Thoracic aorta (tissue), 2 donors: Measurements from ENCODE around the gene RER1. TPM values are rescaled to one million over a fixed set of nuclear protein-coding genes. Genes with fewer than 3 reads are reported as not detected.

Source experiments
- ATAC-seq: fragments of 150-250 bp; one replicate; pipeline ENCODE4 v1.8.0; 2017; ENCODE audit warnings: low read depth; ENCODE audit not compliant: insufficient number of reproducible peaks, low FRiP score
- DNase-seq: peaks from one replicate; pipeline ENCODE4 v3.0.0-alpha.2; 2020; ENCODE audit warnings: low spot score
- H3K27ac ChIP-seq, 2 donors: fragments of 200-600 bp; sonication (generic); 1 replicate in 1 of 2; 2 replicates in 1 of 2; pipeline ENCODE4 v1.5.1; 2016; ENCODE audit warnings: mild to moderate bottlenecking in 2 of 2, moderate library complexity in 2 of 2
- H3K27me3 ChIP-seq: fragments of 200-600 bp; sonication (generic); replicated peaks from 2 replicates; pipeline ENCODE4 v1.6.0; 2016; ENCODE audit warnings: mild to moderate bottlenecking; ENCODE audit not compliant: insufficient read depth
- H3K36me3 ChIP-seq: fragments of 200-600 bp; sonication (generic); one replicate; pipeline ENCODE4 v1.5.1; 2016
- H3K4me1 ChIP-seq, 2 donors: fragments of 200-600 bp; sonication (generic); 1 replicate in 1 of 2; 2 replicates in 1 of 2; pipeline versions ENCODE4 v1.5.1 to v1.6.0; 2016; ENCODE audit warnings: low read depth in 2 of 2, mild to moderate bottlenecking in 1 of 2; ENCODE audit not compliant: control insufficient read depth in 1 of 2
- H3K4me3 ChIP-seq: fragments of 200-600 bp; sonication (generic); 2 replicates; pipeline ENCODE4 v1.5.1; 2016; ENCODE audit warnings: mild to moderate bottlenecking
- H3K9me3 ChIP-seq: fragments of 200-600 bp; sonication (generic); 2 replicates; pipeline ENCODE4 v1.5.1; 2016
- total RNA-seq, 2 donors: library from RNA; depleted of rRNA; stranded (reverse); fragments of >200 nt; gene quantifications; one replicate each; pipeline versions ENCODE4 v1.1.0 to v1.2.3, GENCODE V29; 2016
- TF ChIP-seq, protein P1 (sequence below): fragments of 200-600 bp; sonication (generic); IDR thresholded peaks from one replicate; pipeline ENCODE4 v1.5.1; 2019; ENCODE audit warnings: antibody characterized with exemption

RER1 gene
- total RNA-seq, 2 donors from 2014 or later: 68.6 to 76.3 TPM

DNA sequence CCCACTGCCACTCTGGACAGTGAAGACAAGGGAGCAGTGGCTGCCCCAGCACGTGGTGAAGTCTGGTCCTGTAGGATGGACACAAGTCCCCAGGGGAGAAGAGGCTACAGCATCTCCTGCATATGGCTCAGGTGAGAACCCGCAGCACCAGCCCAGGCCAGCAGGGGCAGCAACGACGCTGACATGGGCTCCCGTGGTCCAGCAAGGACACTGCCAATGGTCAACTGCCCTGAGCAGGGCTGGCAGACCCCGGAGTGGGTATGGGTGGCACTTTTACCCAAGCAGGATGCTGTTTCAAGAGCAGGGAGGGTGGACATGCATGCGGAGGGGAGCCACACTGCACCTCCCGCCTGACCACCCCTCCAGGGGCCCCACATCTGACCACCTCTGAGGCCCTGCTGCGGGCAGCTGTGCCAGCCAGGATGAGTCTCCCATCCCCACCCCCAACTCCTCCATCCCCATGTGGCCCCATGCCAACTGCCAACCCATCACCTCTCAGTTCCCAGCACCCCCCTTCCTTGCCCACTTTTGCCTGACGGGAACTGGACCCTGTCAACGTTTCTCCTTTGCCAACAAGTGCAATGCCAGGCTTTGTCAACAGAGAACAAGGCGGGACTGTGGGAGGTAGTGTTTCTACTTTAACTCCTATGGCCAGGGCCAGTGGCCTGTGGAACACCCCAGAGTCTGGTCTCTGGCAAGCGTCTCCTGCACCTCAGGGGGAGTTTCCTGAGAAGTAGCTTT lies 8.8 kb upstream of the RER1 start:
- Histone ChIP-seq H3K4me3 (no peak overlapping the region), H3K36me3 (no peaks in the 10 kb centered on the region), H3K27ac (no peak overlapping the region), H3K4me1 (peaks cover 3 to 12% of the 10 kb centered on the region in 2 donors), H3K9me3 (no peaks in the 10 kb centered on the region), H3K27me3 (no peaks in the 10 kb centered on the region)
- TF ChIP-seq, protein P1, sequence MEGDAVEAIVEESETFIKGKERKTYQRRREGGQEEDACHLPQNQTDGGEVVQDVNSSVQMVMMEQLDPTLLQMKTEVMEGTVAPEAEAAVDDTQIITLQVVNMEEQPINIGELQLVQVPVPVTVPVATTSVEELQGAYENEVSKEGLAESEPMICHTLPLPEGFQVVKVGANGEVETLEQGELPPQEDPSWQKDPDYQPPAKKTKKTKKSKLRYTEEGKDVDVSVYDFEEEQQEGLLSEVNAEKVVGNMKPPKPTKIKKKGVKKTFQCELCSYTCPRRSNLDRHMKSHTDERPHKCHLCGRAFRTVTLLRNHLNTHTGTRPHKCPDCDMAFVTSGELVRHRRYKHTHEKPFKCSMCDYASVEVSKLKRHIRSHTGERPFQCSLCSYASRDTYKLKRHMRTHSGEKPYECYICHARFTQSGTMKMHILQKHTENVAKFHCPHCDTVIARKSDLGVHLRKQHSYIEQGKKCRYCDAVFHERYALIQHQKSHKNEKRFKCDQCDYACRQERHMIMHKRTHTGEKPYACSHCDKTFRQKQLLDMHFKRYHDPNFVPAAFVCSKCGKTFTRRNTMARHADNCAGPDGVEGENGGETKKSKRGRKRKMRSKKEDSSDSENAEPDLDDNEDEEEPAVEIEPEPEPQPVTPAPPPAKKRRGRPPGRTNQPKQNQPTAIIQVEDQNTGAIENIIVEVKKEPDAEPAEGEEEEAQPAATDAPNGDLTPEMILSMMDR: no peak
- ATAC-seq (no peak), DNase-seq (no peak)

DNA sequence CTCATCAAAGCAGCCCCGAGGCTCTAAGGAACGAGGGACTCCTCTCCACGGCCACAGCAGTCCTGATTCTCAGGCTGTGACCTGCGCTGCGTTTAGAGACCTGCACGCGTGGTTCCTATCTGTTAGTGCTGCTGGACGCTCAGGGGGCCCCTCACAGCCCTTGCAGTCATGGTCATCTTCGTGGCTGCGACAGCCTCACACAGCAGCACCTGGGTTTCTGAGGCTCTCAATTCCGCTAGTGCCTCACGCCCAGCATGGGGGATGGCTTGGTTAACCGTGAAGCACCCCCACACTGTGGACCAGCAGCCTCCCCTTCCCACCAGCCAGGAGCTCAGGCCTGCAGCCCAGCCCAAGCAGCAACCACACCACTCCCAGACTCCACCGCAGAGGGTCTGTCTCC lies 8.1 kb upstream of the RER1 start:
- no peak overlapping the region for H3K27ac ChIP-seq

DNA sequence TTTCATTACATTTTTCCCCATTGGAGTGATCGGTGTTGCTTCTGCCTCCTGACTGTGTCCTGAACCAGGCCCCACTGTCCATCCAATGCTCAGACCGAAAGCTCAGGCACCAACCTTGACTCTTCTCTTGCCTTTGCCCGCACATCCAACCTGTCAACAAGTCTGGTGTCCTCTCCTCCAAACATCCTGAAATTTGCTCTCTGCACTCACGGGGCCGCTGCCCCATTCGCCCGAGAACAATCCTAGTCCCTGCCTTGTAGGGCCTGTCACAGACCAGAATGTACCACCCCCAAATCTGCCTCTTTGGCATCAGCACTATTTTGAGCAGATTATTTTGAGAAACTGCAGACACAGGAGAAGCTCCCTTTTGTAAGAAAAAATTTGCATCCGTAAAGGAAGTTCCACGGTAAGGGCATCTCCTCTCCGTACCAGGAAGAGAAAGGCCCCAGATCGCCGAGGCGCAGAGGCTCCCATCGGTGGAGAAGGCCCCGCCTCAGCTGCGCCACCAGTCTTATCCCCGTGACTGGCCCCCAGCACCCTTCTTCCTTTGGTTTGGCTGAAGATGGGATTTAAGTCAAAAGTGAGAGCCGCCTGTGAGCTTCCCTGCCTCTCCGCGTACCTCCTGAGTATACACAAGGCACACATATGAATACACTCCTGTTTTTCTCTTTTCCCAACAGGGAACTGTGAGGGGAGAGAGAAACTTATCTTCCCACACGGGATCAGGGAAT lies 7.3 kb upstream of the RER1 start:
- no peak overlapping the region for H3K4me3 ChIP-seq
- H3K9me3 ChIP-seq: no peaks in the 10 kb centered on the region
- no peak for DNase-seq
- no peak for ATAC-seq
- no peaks in the 10 kb centered on the region for H3K27me3 ChIP-seq
- peaks cover 3 to 12% of the 10 kb centered on the region in 2 donors for H3K4me1 ChIP-seq
- TF ChIP-seq, protein P1: no peak
- no peak overlapping the region for H3K27ac ChIP-seq
- no peaks in the 10 kb centered on the region for H3K36me3 ChIP-seq

More for the DNA sequence above, 8.1 kb upstream of the RER1 start:
- Histone ChIP-seq H3K36me3 (no peaks in the 10 kb centered on the region), H3K4me1 (peaks cover 3 to 12% of the 10 kb centered on the region in 2 donors), H3K4me3 (no peak overlapping the region), H3K27me3 (no peaks in the 10 kb centered on the region), H3K9me3 (no peaks in the 10 kb centered on the region)
- DNase-seq (no peak), ATAC-seq (no peak)
- TF ChIP-seq, protein P1: no peak

DNA sequence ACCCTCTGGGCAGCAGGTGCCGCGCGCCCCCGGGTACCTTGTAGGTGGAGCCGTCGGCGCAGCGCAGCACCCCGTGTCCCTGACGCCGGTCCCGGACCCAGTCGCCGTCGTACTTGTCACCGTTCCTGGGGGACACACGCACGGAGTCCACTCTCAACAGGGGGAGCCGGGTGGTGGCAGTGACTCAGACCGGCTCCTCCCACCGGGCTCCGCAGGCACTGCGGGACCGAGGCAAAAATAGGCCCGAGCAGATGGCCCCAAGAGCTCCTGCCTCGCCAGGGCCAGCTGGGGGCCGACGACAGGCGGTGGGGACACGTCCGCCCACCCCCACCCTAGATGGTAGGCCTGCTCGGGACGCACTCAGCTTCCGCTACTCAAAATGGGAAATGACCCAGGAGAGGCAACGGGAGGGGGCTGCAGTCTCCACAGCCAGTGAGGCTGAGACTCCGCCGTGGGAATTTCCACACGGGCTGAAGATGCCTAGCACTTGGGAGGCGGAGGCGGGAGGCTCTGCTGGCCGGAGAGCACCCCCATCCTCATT lies 6.6 kb upstream of the RER1 start:
- ATAC-seq (no peak), DNase-seq (no peak)
- TF ChIP-seq, protein P1: no peak
- peaks cover 3 to 12% of the 10 kb centered on the region in 2 donors for H3K4me1 ChIP-seq
- no peaks in the 10 kb centered on the region for H3K9me3 ChIP-seq
- H3K4me3 ChIP-seq: no peak overlapping the region
- H3K27ac ChIP-seq: no peak overlapping the region
- H3K27me3 ChIP-seq: no peaks in the 10 kb centered on the region
- no peaks in the 10 kb centered on the region for H3K36me3 ChIP-seq

DNA sequence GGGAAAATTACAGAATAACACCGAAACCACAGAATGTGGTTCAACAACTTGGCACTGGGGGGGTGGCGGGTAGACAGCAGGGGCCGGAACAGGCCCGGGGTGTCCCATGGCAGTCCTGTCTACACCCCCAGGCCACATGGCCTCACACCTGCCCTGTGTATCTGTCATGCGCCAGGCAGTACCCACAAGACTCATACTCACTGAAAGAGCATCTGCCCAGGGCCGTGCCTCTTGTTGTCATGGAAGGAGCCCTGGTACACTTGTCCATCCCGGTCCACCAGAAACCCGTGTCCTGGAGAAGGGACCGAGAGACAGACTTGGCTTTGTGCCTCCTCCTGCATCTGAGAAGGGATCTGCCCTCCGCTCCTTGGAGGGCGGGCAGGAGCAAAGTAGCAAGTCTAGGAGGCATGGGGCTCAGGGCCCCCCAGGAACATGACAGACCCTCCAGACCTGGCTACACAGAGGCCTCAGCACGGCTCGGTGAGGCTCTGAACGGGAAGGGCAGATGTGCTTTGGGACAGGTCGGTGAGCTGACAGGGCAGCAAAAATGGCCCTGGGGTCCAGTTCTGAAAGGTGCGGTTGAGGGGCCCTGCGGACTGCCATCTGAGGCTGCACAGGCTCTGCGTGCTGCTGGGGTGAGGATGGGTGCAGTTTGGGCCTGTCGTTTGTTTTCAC lies 5.9 kb upstream of the RER1 start:
- Histone ChIP-seq H3K36me3 (no peaks in the 10 kb centered on the region), H3K4me3 (no peak overlapping the region), H3K9me3 (no peaks in the 10 kb centered on the region), H3K27ac (no peak overlapping the region), H3K4me1 (peaks cover 3 to 17% of the 10 kb centered on the region in 2 donors), H3K27me3 (no peaks in the 10 kb centered on the region)
- DNase-seq (no peak), ATAC-seq (no peak)
- TF ChIP-seq, protein P1: no peak
